ENCODE measurements around the gene ANKS1B.

Gene ANKS1B

GRCh38 chr12:99133401-99133800 is 851.3 kb downstream of the ANKS1B start:
- no peak for DNase-seq (ENCODE audit: low read depth in 2 of 2)

GRCh38 chr12:99131751-99132199 is 853.0 kb downstream of the ANKS1B start:
- no peak for DNase-seq (ENCODE audit: low read depth in 2 of 2)

GRCh38 chr12:99130808-99131553 is 853.8 kb downstream of the ANKS1B start:
- no peak for DNase-seq (ENCODE audit: low read depth in 2 of 2)

- no peak for DNase-seq (ENCODE audit: low read depth in 2 of 2)
Observed at GRCh38 chr12:99128246-99128802, 856.4 kb downstream of the ANKS1B start.

GRCh38 chr12:99122959-99123358 is 861.8 kb downstream of the ANKS1B start:
- DNase-seq (ENCODE audit: low read depth in 2 of 2): no peak

GRCh38 chr12:99122496-99122895 is 862.2 kb downstream of the ANKS1B start:
- no peak for DNase-seq (ENCODE audit: low read depth in 2 of 2)

GRCh38 chr12:99121546-99121945 is 863.2 kb downstream of the ANKS1B start:
- DNase-seq (ENCODE audit: low read depth in 2 of 2): no peak

- DNase-seq (ENCODE audit: low read depth in 2 of 2): no peak
Observed at GRCh38 chr12:99119943-99120342, 864.8 kb downstream of the ANKS1B start.

- no peak for DNase-seq (ENCODE audit: low read depth in 2 of 2)
Observed at GRCh38 chr12:99119449-99119848, 865.3 kb downstream of the ANKS1B start.

GRCh38 chr12:99111600-99111999 is 873.1 kb downstream of the ANKS1B start:
- DNase-seq (ENCODE audit: low read depth in 2 of 2): no peak

- DNase-seq (ENCODE audit: low read depth in 2 of 2): no peak
Observed at GRCh38 chr12:99110868-99111267, 873.9 kb downstream of the ANKS1B start.

- no peak for DNase-seq (ENCODE audit: low read depth in 2 of 2)
Observed at GRCh38 chr12:99110212-99110611, 874.5 kb downstream of the ANKS1B start.

- no peak for DNase-seq (ENCODE audit: low read depth in 2 of 2)
Observed at GRCh38 chr12:99108924-99109323, 875.8 kb downstream of the ANKS1B start.

- no peak for DNase-seq (ENCODE audit: low read depth in 2 of 2)
Observed at GRCh38 chr12:99099786-99100185, 885.0 kb downstream of the ANKS1B start.

GRCh38 chr12:99097171-99097570 is 887.6 kb downstream of the ANKS1B start:
- DNase-seq (ENCODE audit: low read depth in 2 of 2): no peak

GRCh38 chr12:99093166-99093565 is 891.6 kb downstream of the ANKS1B start:
- no peak for DNase-seq (ENCODE audit: low read depth in 2 of 2)

GRCh38 chr12:99092100-99092851 is 892.5 kb downstream of the ANKS1B start:
- DNase-seq (ENCODE audit: low read depth in 2 of 2): no peak

GRCh38 chr12:99087278-99087677 is 897.5 kb downstream of the ANKS1B start:
- no peak for DNase-seq (ENCODE audit: low read depth in 2 of 2)

GRCh38 chr12:99079811-99080210 is 904.9 kb downstream of the ANKS1B start:
- no peak for DNase-seq (ENCODE audit: low read depth in 2 of 2)

- DNase-seq (ENCODE audit: low read depth in 2 of 2): no peak
Observed at GRCh38 chr12:99068993-99069747, 915.6 kb downstream of the ANKS1B start.

GRCh38 chr12:99067171-99067785 is 917.5 kb downstream of the ANKS1B start:
- DNase-seq (ENCODE audit: low read depth in 2 of 2): no peak

- no peak for DNase-seq (ENCODE audit: low read depth in 2 of 2)
Observed at GRCh38 chr12:99066726-99067125, 918.0 kb downstream of the ANKS1B start.

All from stimulated activated CD8-positive, alpha-beta memory T cell treated with anti-CD3 and anti-CD28 coated beads, Interleukin-2, amount 100 ng/mL, for 48 hours (primary cell).